ENCODE measurements around the gene PDE6G. TPM values are rescaled to one million over a fixed set of nuclear protein-coding genes. Genes with fewer than 3 reads are reported as not detected.

PDE6G gene
- total and polyA plus RNA-seq, 5 donors from 2014 or later = 0.67 to 1.4 (median 0.99) TPM; not detected in 1

GRCh38 chr17:81697261-81698044 lies 41.1 kb upstream of the PDE6G start:
- H3K9me3 ChIP-seq (ENCODE audit: control insufficient read depth in 2 of 2, low read length in 2 of 2) = no peaks in the 10 kb centered on the region
- ATAC-seq (ENCODE audit: low read depth in 2 of 2) (no peak), DNase-seq (no peak)
- H3K36me3 Mint-ChIP-seq = peaks cover 9% of the 10 kb centered on the region
- H3K27me3 Mint-ChIP-seq = no peaks in the 10 kb centered on the region
- peaks cover 16% of the 10 kb centered on the region for H3K4me1 ChIP-seq (ENCODE audit: control insufficient read depth, insufficient read depth, low read length, poor library complexity, severe bottlenecking)
- H3K36me3 ChIP-seq (ENCODE audit: control insufficient read depth, insufficient read depth, low read length) = peaks cover 49% of the 10 kb centered on the region
- no peak overlapping the region for H3K27ac Mint-ChIP-seq
- H3K4me3 Mint-ChIP-seq = no peak overlapping the region
- H3K27me3 ChIP-seq (ENCODE audit: control insufficient read depth, insufficient read depth, low read length) = no peaks in the 10 kb centered on the region
- H3K4me1 Mint-ChIP-seq = peaks cover 0 to 16% (median 2%) of the 10 kb centered on the region in 4 donors
- H3K9me3 Mint-ChIP-seq = no peaks in the 10 kb centered on the region
- H3K27ac ChIP-seq (ENCODE audit: insufficient read depth, low read length, poor library complexity, severe bottlenecking) = no peak overlapping the region
- H3K4me3 ChIP-seq (ENCODE audit: low read depth, low read length) = no peak overlapping the region

- peaks cover 0 to 7% (median 0%) of the 10 kb centered on the region in 4 donors for H3K4me1 Mint-ChIP-seq
- ATAC-seq (ENCODE audit: low read depth in 2 of 2) = no peak
- Histone ChIP-seq H3K27me3 (ENCODE audit: control insufficient read depth, insufficient read depth, low read length) (no peaks in the 10 kb centered on the region), H3K4me3 (ENCODE audit: low read depth, low read length) (no peak overlapping the region), H3K9me3 (ENCODE audit: control insufficient read depth in 2 of 2, low read length in 2 of 2) (no peaks in the 10 kb centered on the region), H3K27ac (ENCODE audit: insufficient read depth, low read length, poor library complexity, severe bottlenecking) (no peak overlapping the region), H3K4me1 (ENCODE audit: control insufficient read depth, insufficient read depth, low read length, poor library complexity, severe bottlenecking) (peaks cover 5% of the 10 kb centered on the region), H3K36me3 (ENCODE audit: control insufficient read depth, insufficient read depth, low read length) (peaks cover 59% of the 10 kb centered on the region)
- peaks cover 9% of the 10 kb centered on the region for H3K36me3 Mint-ChIP-seq
- no peak overlapping the region for H3K4me3 Mint-ChIP-seq
- H3K27ac Mint-ChIP-seq = no peak overlapping the region
- no peaks in the 10 kb centered on the region for H3K27me3 Mint-ChIP-seq
- DNase-seq = no peak
- no peaks in the 10 kb centered on the region for H3K9me3 Mint-ChIP-seq
Measured at GRCh38 chr17:81696218-81696941, 40.0 kb upstream of the PDE6G start.

GRCh38 chr17:81695801-81696200 lies 39.5 kb upstream of the PDE6G start:
- no peak for ATAC-seq (ENCODE audit: low read depth in 2 of 2)
- H3K36me3 ChIP-seq (ENCODE audit: control insufficient read depth, insufficient read depth, low read length) = peaks cover 65% of the 10 kb centered on the region
- no peak for DNase-seq
- H3K4me1 ChIP-seq (ENCODE audit: control insufficient read depth, insufficient read depth, low read length, poor library complexity, severe bottlenecking) = no peaks in the 10 kb centered on the region
- H3K27ac ChIP-seq (ENCODE audit: insufficient read depth, low read length, poor library complexity, severe bottlenecking) = no peak overlapping the region
- H3K9me3 ChIP-seq (ENCODE audit: control insufficient read depth in 2 of 2, low read length in 2 of 2) = no peaks in the 10 kb centered on the region
- Mint-ChIP-seq H3K4me3 (no peak overlapping the region), H3K9me3 (no peaks in the 10 kb centered on the region), H3K36me3 (peaks cover 12% of the 10 kb centered on the region), H3K27me3 (no peaks in the 10 kb centered on the region), H3K27ac (no peak overlapping the region), H3K4me1 (peaks cover 0 to 2% (median 0%) of the 10 kb centered on the region in 4 donors)
- no peaks in the 10 kb centered on the region for H3K27me3 ChIP-seq (ENCODE audit: control insufficient read depth, insufficient read depth, low read length)
- H3K4me3 ChIP-seq (ENCODE audit: low read depth, low read length) = no peak overlapping the region

- Mint-ChIP-seq H3K36me3 (peaks cover 12% of the 10 kb centered on the region), H3K27me3 (no peaks in the 10 kb centered on the region), H3K9me3 (no peaks in the 10 kb centered on the region), H3K4me3 (no peak overlapping the region), H3K4me1 (peaks cover 0 to under 1% (median 0%) of the 10 kb centered on the region in 4 donors), H3K27ac (no peak overlapping the region)
- H3K36me3 ChIP-seq (ENCODE audit: control insufficient read depth, insufficient read depth, low read length) = peaks cover 68% of the 10 kb centered on the region
- no peak overlapping the region for H3K4me3 ChIP-seq (ENCODE audit: low read depth, low read length)
- no peaks in the 10 kb centered on the region for H3K27me3 ChIP-seq (ENCODE audit: control insufficient read depth, insufficient read depth, low read length)
- no peaks in the 10 kb centered on the region for H3K9me3 ChIP-seq (ENCODE audit: control insufficient read depth in 2 of 2, low read length in 2 of 2)
- DNase-seq = no peak
- no peak overlapping the region for H3K27ac ChIP-seq (ENCODE audit: insufficient read depth, low read length, poor library complexity, severe bottlenecking)
- no peaks in the 10 kb centered on the region for H3K4me1 ChIP-seq (ENCODE audit: control insufficient read depth, insufficient read depth, low read length, poor library complexity, severe bottlenecking)
- no peak for ATAC-seq (ENCODE audit: low read depth in 2 of 2)
Measured at GRCh38 chr17:81695211-81695610, 38.9 kb upstream of the PDE6G start.

GRCh38 chr17:81694810-81695209 lies 38.5 kb upstream of the PDE6G start:
- DNase-seq (no peak), ATAC-seq (ENCODE audit: low read depth in 2 of 2) (no peak)
- no peaks in the 10 kb centered on the region for H3K9me3 Mint-ChIP-seq
- H3K36me3 ChIP-seq (ENCODE audit: control insufficient read depth, insufficient read depth, low read length) = peaks cover 72% of the 10 kb centered on the region
- peaks cover 0 to 4% (median 0%) of the 10 kb centered on the region in 4 donors for H3K4me1 Mint-ChIP-seq
- no peak overlapping the region for H3K4me3 ChIP-seq (ENCODE audit: low read depth, low read length)
- no peaks in the 10 kb centered on the region for H3K27me3 ChIP-seq (ENCODE audit: control insufficient read depth, insufficient read depth, low read length)
- no peaks in the 10 kb centered on the region for H3K9me3 ChIP-seq (ENCODE audit: control insufficient read depth in 2 of 2, low read length in 2 of 2)
- H3K27ac Mint-ChIP-seq = no peak overlapping the region
- H3K36me3 Mint-ChIP-seq = peaks cover 12% of the 10 kb centered on the region
- H3K4me1 ChIP-seq (ENCODE audit: control insufficient read depth, insufficient read depth, low read length, poor library complexity, severe bottlenecking) = no peaks in the 10 kb centered on the region
- no peak overlapping the region for H3K4me3 Mint-ChIP-seq
- H3K27ac ChIP-seq (ENCODE audit: insufficient read depth, low read length, poor library complexity, severe bottlenecking) = no peak overlapping the region
- H3K27me3 Mint-ChIP-seq = no peaks in the 10 kb centered on the region

GRCh38 chr17:81693509-81694210 lies 37.3 kb upstream of the PDE6G start:
- H3K36me3 Mint-ChIP-seq = peaks cover 10% of the 10 kb centered on the region

GRCh38 chr17:81691608-81692007 lies 35.3 kb upstream of the PDE6G start:
- no peaks in the 10 kb centered on the region for H3K9me3 ChIP-seq (ENCODE audit: control insufficient read depth in 2 of 2, low read length in 2 of 2)
- ATAC-seq (ENCODE audit: low read depth in 2 of 2) (no peak), DNase-seq (no peak)
- H3K27me3 ChIP-seq (ENCODE audit: control insufficient read depth, insufficient read depth, low read length) = no peaks in the 10 kb centered on the region
- H3K36me3 Mint-ChIP-seq = peaks cover 7% of the 10 kb centered on the region
- peaks cover 79% of the 10 kb centered on the region for H3K36me3 ChIP-seq (ENCODE audit: control insufficient read depth, insufficient read depth, low read length)
- no peak overlapping the region for H3K4me3 ChIP-seq (ENCODE audit: low read depth, low read length)
- no peaks in the 10 kb centered on the region for H3K27me3 Mint-ChIP-seq
- no peak overlapping the region for H3K4me3 Mint-ChIP-seq
- no peaks in the 10 kb centered on the region for H3K4me1 ChIP-seq (ENCODE audit: control insufficient read depth, insufficient read depth, low read length, poor library complexity, severe bottlenecking)
- no peaks in the 10 kb centered on the region for H3K9me3 Mint-ChIP-seq
- peaks cover 0 to 14% (median 0%) of the 10 kb centered on the region in 4 donors for H3K4me1 Mint-ChIP-seq
- no peak overlapping the region for H3K27ac Mint-ChIP-seq
- H3K27ac ChIP-seq (ENCODE audit: insufficient read depth, low read length, poor library complexity, severe bottlenecking) = no peak overlapping the region

More at GRCh38 chr17:81693509-81694210, 37.3 kb upstream of the PDE6G start:
- no peaks in the 10 kb centered on the region for H3K27me3 ChIP-seq (ENCODE audit: control insufficient read depth, insufficient read depth, low read length)
- ATAC-seq (ENCODE audit: low read depth in 2 of 2) = no peak
- Mint-ChIP-seq H3K27ac (no peak overlapping the region), H3K27me3 (no peaks in the 10 kb centered on the region), H3K9me3 (no peaks in the 10 kb centered on the region), H3K4me1 (peaks cover 0 to 8% (median 0%) of the 10 kb centered on the region in 4 donors), H3K4me3 (no peak overlapping the region)
- H3K9me3 ChIP-seq (ENCODE audit: control insufficient read depth in 2 of 2, low read length in 2 of 2) = no peaks in the 10 kb centered on the region
- H3K4me3 ChIP-seq (ENCODE audit: low read depth, low read length) = no peak overlapping the region
- H3K36me3 ChIP-seq (ENCODE audit: control insufficient read depth, insufficient read depth, low read length) = peaks cover 76% of the 10 kb centered on the region
- no peak for DNase-seq
- no peak overlapping the region for H3K27ac ChIP-seq (ENCODE audit: insufficient read depth, low read length, poor library complexity, severe bottlenecking)
- no peaks in the 10 kb centered on the region for H3K4me1 ChIP-seq (ENCODE audit: control insufficient read depth, insufficient read depth, low read length, poor library complexity, severe bottlenecking)
